ENCODE data around the gene TMEM116. TPM values are rescaled to one million over a fixed set of nuclear protein-coding genes. Genes with fewer than 3 reads are reported as not detected.

TMEM116 gene
- total RNA-seq, 1 donor from 2014 or later, result 28.4 TPM

GRCh38 chr12:111978545-111978944, 34.4 kb downstream of the TMEM116 start:
- Histone ChIP-seq H4K20me1 (ENCODE audit: low read depth) (no peaks in the 10 kb centered on the region), H3K4me1 (no peaks in the 10 kb centered on the region), H3K27me3 (no peaks in the 10 kb centered on the region), H3K4me3 (no peak overlapping the region), H3K36me3 (no peaks in the 10 kb centered on the region), H2AFZ (replicated peaks) (no peak overlapping the region), H3K9ac (no peak overlapping the region), H3K79me2 (ENCODE audit: low read depth) (no peaks in the 10 kb centered on the region), H3F3A (ENCODE audit: low read depth) (no peaks in the 10 kb centered on the region), H3K27ac (no peak overlapping the region), H3K4me2 (no peak overlapping the region), H3K9me3 (ENCODE audit: low read depth) (no peaks in the 10 kb centered on the region)
- Mint-ChIP-seq H3K36me3 (no peaks in the 10 kb centered on the region), H3K27me3 (ENCODE audit: insufficient read depth, low read depth) (no peaks in the 10 kb centered on the region), H3K9me3 (no peaks in the 10 kb centered on the region), H3K4me3 (no peak overlapping the region), H3K4me1 (no peaks in the 10 kb centered on the region), H3K27ac (no peak overlapping the region)
- no peak for TF ChIP-seq EZH2phosphoT487 (IDR thresholded peaks at IDR 0.05)
- no peak for TF ChIP-seq CTCF (IDR thresholded peaks at IDR 0.05)
- TF ChIP-seq EZH2 (IDR thresholded peaks at IDR 0.05), result no peak
- DNase-seq (ENCODE audit: low spot score), result no peak

GRCh38 chr12:111976860-111977259, 36.1 kb downstream of the TMEM116 start:
- H4K20me1 ChIP-seq (ENCODE audit: low read depth), result no peaks in the 10 kb centered on the region
- no peak overlapping the region for H3K4me3 ChIP-seq
- H3K27ac ChIP-seq, result no peak overlapping the region
- no peaks in the 10 kb centered on the region for H3F3A ChIP-seq (ENCODE audit: low read depth)
- Mint-ChIP-seq H3K4me3 (no peak overlapping the region), H3K4me1 (no peaks in the 10 kb centered on the region), H3K9me3 (no peaks in the 10 kb centered on the region), H3K27ac (no peak overlapping the region), H3K27me3 (ENCODE audit: insufficient read depth, low read depth) (no peaks in the 10 kb centered on the region), H3K36me3 (no peaks in the 10 kb centered on the region)
- no peak overlapping the region for H2AFZ ChIP-seq (replicated peaks)
- no peak overlapping the region for H3K4me2 ChIP-seq
- no peak for DNase-seq (ENCODE audit: low spot score)
- H3K9me3 ChIP-seq (ENCODE audit: low read depth), result no peaks in the 10 kb centered on the region
- H3K79me2 ChIP-seq (ENCODE audit: low read depth), result no peaks in the 10 kb centered on the region
- H3K4me1 ChIP-seq, result no peaks in the 10 kb centered on the region
- no peak overlapping the region for H3K9ac ChIP-seq
- no peaks in the 10 kb centered on the region for H3K36me3 ChIP-seq
- no peak for TF ChIP-seq EZH2phosphoT487 (IDR thresholded peaks at IDR 0.05)
- TF ChIP-seq CTCF (IDR thresholded peaks at IDR 0.05), result no peak
- TF ChIP-seq EZH2 (IDR thresholded peaks at IDR 0.05), result no peak
- H3K27me3 ChIP-seq, result no peaks in the 10 kb centered on the region

- H3K4me2 ChIP-seq, result no peak overlapping the region
- H3F3A ChIP-seq (ENCODE audit: low read depth), result no peaks in the 10 kb centered on the region
- Mint-ChIP-seq H3K27me3 (ENCODE audit: insufficient read depth, low read depth) (no peaks in the 10 kb centered on the region), H3K4me3 (no peak overlapping the region), H3K4me1 (no peaks in the 10 kb centered on the region), H3K9me3 (no peaks in the 10 kb centered on the region), H3K27ac (no peak overlapping the region), H3K36me3 (no peaks in the 10 kb centered on the region)
- no peaks in the 10 kb centered on the region for H4K20me1 ChIP-seq (ENCODE audit: low read depth)
- no peaks in the 10 kb centered on the region for H3K27me3 ChIP-seq
- no peaks in the 10 kb centered on the region for H3K36me3 ChIP-seq
- no peaks in the 10 kb centered on the region for H3K79me2 ChIP-seq (ENCODE audit: low read depth)
- no peaks in the 10 kb centered on the region for H3K4me1 ChIP-seq
- no peak overlapping the region for H3K9ac ChIP-seq
- no peak overlapping the region for H2AFZ ChIP-seq (replicated peaks)
- H3K27ac ChIP-seq, result no peak overlapping the region
- H3K4me3 ChIP-seq, result no peak overlapping the region
- TF ChIP-seq CTCF (IDR thresholded peaks at IDR 0.05), result no peak
- TF ChIP-seq EZH2phosphoT487 (IDR thresholded peaks at IDR 0.05), result no peak
- TF ChIP-seq EZH2 (IDR thresholded peaks at IDR 0.05), result no peak
- no peak for DNase-seq (ENCODE audit: low spot score)
- H3K9me3 ChIP-seq (ENCODE audit: low read depth), result peaks cover 4% of the 10 kb centered on the region
Measured at GRCh38 chr12:111976291-111976690, 36.7 kb downstream of the TMEM116 start.

Measured in neural progenitor cell (in vitro differentiated cells).